HUES48 (cell line): ENCODE data around the gene OR7E24.
"Not testable (repeated sequence)": the region's sequence is repeated elsewhere in the genome, so short reads cannot be mapped to it uniquely, and the experiment has no call there.

ENCODE experiments used
- H3K27ac ChIP-seq: one replicate; pipeline ENCODE4 v1.7.0; 2013; ENCODE audit warnings: low read depth, low read length, inconsistent platforms
- H3K27me3 ChIP-seq: 2 replicates; pipeline ENCODE4 v1.6.1; 2013; ENCODE audit warnings: mild to moderate bottlenecking, low read length; ENCODE audit not compliant: control insufficient read depth, insufficient read depth
- H3K36me3 ChIP-seq: 2 replicates; pipeline ENCODE4 v1.6.1; 2013; ENCODE audit warnings: low read length; ENCODE audit not compliant: control insufficient read depth, insufficient read depth
- H3K4me1 ChIP-seq: 2 replicates; pipeline ENCODE4 v1.6.1; 2013; ENCODE audit warnings: mild to moderate bottlenecking, low read length; ENCODE audit not compliant: control insufficient read depth, insufficient read depth
- H3K4me3 ChIP-seq: 2 replicates; pipeline ENCODE4 v1.5.1; 2013; ENCODE audit warnings: mild to moderate bottlenecking, low read depth, low read length
- H3K9ac ChIP-seq: 2 replicates; pipeline ENCODE4 v1.6.1; 2013; ENCODE audit warnings: mild to moderate bottlenecking, low read depth, low read length, moderate library complexity
- H3K9me3 ChIP-seq: 2 replicates; pipeline ENCODE4 v1.6.1; 2013; ENCODE audit warnings: low read length; ENCODE audit not compliant: control insufficient read depth, insufficient read depth

The OR7E24 gene

GRCh38 chr19:9250630-9251029 lies at the start of gene OR7E24:
OR7E24 (plus strand) TSS chr19:9250930; CDS start chr19:9251044, 114 bp downstream.
- Histone ChIP-seq H3K36me3 (no peaks in the 10 kb centered on the region), H3K27ac (no peak within 1 kb of the TSS), H3K4me1 (no peaks in the 10 kb centered on the region), H3K9me3 (peaks cover 73% of the 10 kb centered on the region), H3K27me3 (no peaks in the 10 kb centered on the region), H3K4me3 (no peak within 1 kb of the TSS), H3K9ac (no peak within 1 kb of the TSS)

- no peaks in the 10 kb centered on the region for H3K27me3 ChIP-seq
- no peak overlapping the region for H3K27ac ChIP-seq
- H3K9ac ChIP-seq: no peak overlapping the region
- H3K4me1 ChIP-seq: no peaks in the 10 kb centered on the region
- H3K4me3 ChIP-seq: no peak overlapping the region
- H3K36me3 ChIP-seq: no peaks in the 10 kb centered on the region
- H3K9me3 ChIP-seq: peaks cover 77% of the 10 kb centered on the region
Measured at GRCh38 chr19:9205501-9206113, 45.1 kb upstream of the OR7E24 start.

GRCh38 chr19:9219489-9219888 lies 31.2 kb upstream of the OR7E24 start, which contains the start of gene OR7D4:
OR7D4 (minus strand) TSS chr19:9219589; CDS start chr19:9214837, 4,752 bp downstream.
- H3K4me3 ChIP-seq: no peak within 1 kb of the TSS
- no peak within 1 kb of the TSS for H3K27ac ChIP-seq
- no peak within 1 kb of the TSS for H3K9ac ChIP-seq
- no peaks in the 10 kb centered on the region for H3K4me1 ChIP-seq
- H3K9me3 ChIP-seq: peaks cover 76% of the 10 kb centered on the region
- no peaks in the 10 kb centered on the region for H3K27me3 ChIP-seq
- H3K36me3 ChIP-seq: no peaks in the 10 kb centered on the region

GRCh38 chr19:9251236-9251635 lies 506 bp downstream of the OR7E24 start:
- Histone ChIP-seq H3K4me1 (no peaks in the 10 kb centered on the region), H3K36me3 (no peaks in the 10 kb centered on the region), H3K27me3 (no peaks in the 10 kb centered on the region), H3K4me3 (no peak overlapping the region), H3K27ac (no peak overlapping the region), H3K9me3 (peaks cover 78% of the 10 kb centered on the region), H3K9ac (no peak overlapping the region)

- H3K4me3 ChIP-seq, H3K27ac ChIP-seq, H3K9ac ChIP-seq, H3K27me3 ChIP-seq, H3K4me1 ChIP-seq, H3K36me3 ChIP-seq: not testable (repeated sequence)
- H3K9me3 ChIP-seq: peaks cover 78% of the 10 kb centered on the region
Measured at GRCh38 chr19:9283485-9283884, 32.8 kb downstream of the OR7E24 start.

GRCh38 chr19:9289231-9289884 lies 38.6 kb downstream of the OR7E24 start:
- peaks cover 83% of the 10 kb centered on the region for H3K9me3 ChIP-seq
- H3K4me3 ChIP-seq: no peak overlapping the region
- H3K27ac ChIP-seq: no peak overlapping the region
- H3K9ac ChIP-seq: no peak overlapping the region
- H3K4me1 ChIP-seq: no peaks in the 10 kb centered on the region
- no peaks in the 10 kb centered on the region for H3K36me3 ChIP-seq
- H3K27me3 ChIP-seq: no peaks in the 10 kb centered on the region

GRCh38 chr19:9295411-9295849 lies 44.7 kb downstream of the OR7E24 start:
- no peaks in the 10 kb centered on the region for H3K27me3 ChIP-seq
- no peak overlapping the region for H3K27ac ChIP-seq
- no peaks in the 10 kb centered on the region for H3K4me1 ChIP-seq
- peaks cover 26% of the 10 kb centered on the region for H3K36me3 ChIP-seq
- H3K4me3 ChIP-seq: no peak overlapping the region; the same call in 1 of the 2 replicates
- no peak overlapping the region for H3K9ac ChIP-seq
- H3K9me3 ChIP-seq: peaks cover 97% of the 10 kb centered on the region

- H3K36me3 ChIP-seq: peaks cover 33% of the 10 kb centered on the region
Measured at GRCh38 chr19:9296336-9296735, 45.6 kb downstream of the OR7E24 start.

More at GRCh38 chr19:9296336-9296735, 45.6 kb downstream of the OR7E24 start:
- H3K27me3 ChIP-seq: no peaks in the 10 kb centered on the region
- H3K4me1 ChIP-seq: no peaks in the 10 kb centered on the region
- peaks cover 97% of the 10 kb centered on the region for H3K9me3 ChIP-seq
- H3K9ac ChIP-seq: no peak overlapping the region
- no peak overlapping the region; the same call in none of the 2 replicates for H3K4me3 ChIP-seq
- H3K27ac ChIP-seq: peak overlapping the region; percentile 32
